T-cell (primary cell): Measurements from ENCODE around the gene KLHL30. TPM values are rescaled to one million over a fixed set of nuclear protein-coding genes. Genes with fewer than 3 reads are reported as not detected.

Experiments used
- ATAC-seq, 4 experiments: fragments of 200-7000 bp in 3 of 4; fragments of 150-1000 bp in 1 of 4; cut with Tn5 transposase; replicated peaks in 1 of 4; 1 replicate in 3 of 4; 2 replicates in 1 of 4; pipeline ENCODE4 v1.10.0; 2021; ENCODE audit warnings: moderate library complexity in 3 of 4, mild to moderate bottlenecking in 2 of 4, moderate number of reproducible peaks in 1 of 4
- CTCF ChIA-PET, 2 donors: fragments of 300-600 bp; sonication (Branson Sonifier 250); formaldehyde crosslinking; loops; one replicate each; lab custom pipeline; 2022; ENCODE audit warnings: antibody characterized with exemption in 2 of 2; lab: Charles Lee
- POLR2A ChIA-PET, 2 donors: fragments of 300-600 bp; sonication (Branson Sonifier 250); formaldehyde crosslinking; loops; one replicate each; lab custom pipeline; 2022; ENCODE audit warnings: antibody characterized with exemption in 2 of 2; lab: Charles Lee
- DNase-seq, 35 experiments: peaks; one replicate each; pipeline versions ENCODE4 v3.0.0 to v3.0.0-alpha.2; 2013 to 2023
- H3K27ac ChIP-seq: one replicate; pipeline ENCODE4 v1.5.1; 2013; ENCODE audit warnings: low read length
- H3K27me3 ChIP-seq, 2 experiments: replicated peaks in 1 of 2; 1 replicate in 1 of 2; 2 replicates in 1 of 2; pipeline versions ENCODE4 v1.6.1 to v1.7.0; 2013; ENCODE audit warnings: low read length in 1 of 2, mixed read lengths in 1 of 2; ENCODE audit not compliant: control insufficient read depth in 2 of 2, insufficient read depth in 2 of 2; ENCODE audit errors: extremely low read depth in 1 of 2
- H3K36me3 ChIP-seq, 2 donors: 1 replicate in 1 of 2; 2 replicates in 1 of 2; pipeline versions ENCODE4 v1.6.1 to v1.7.0; 2013; ENCODE audit warnings: low read length in 1 of 2; ENCODE audit not compliant: control insufficient read depth in 2 of 2, insufficient read depth in 1 of 2; ENCODE audit errors: extremely low read depth in 1 of 2
- H3K4me1 ChIP-seq, 2 experiments: 1 replicate in 1 of 2; 2 replicates in 1 of 2; pipeline versions ENCODE4 v1.6.1 to v1.7.0; 2013; ENCODE audit warnings: low read length in 2 of 2, mixed read lengths in 1 of 2; ENCODE audit not compliant: insufficient read depth in 2 of 2, control insufficient read depth in 1 of 2; ENCODE audit errors: extremely low read depth in 1 of 2
- H3K4me3 ChIP-seq, 2 donors: 1 replicate in 1 of 2; 2 replicates in 1 of 2; pipeline versions ENCODE4 v1.5.1 to v1.7.0; 2013; ENCODE audit warnings: mild to moderate bottlenecking in 2 of 2, low read length in 1 of 2, moderate library complexity in 1 of 2; ENCODE audit not compliant: control insufficient read depth in 1 of 2; ENCODE audit errors: extremely low read depth in 1 of 2
- H3K9me3 ChIP-seq: 2 replicates; pipeline ENCODE4 v1.7.0; 2013
- H3K27ac Mint-ChIP-seq, 2 donors: one replicate each; pipeline ENCODE4 v1.8.0; 2020 to 2021; ENCODE audit warnings: mild to moderate bottlenecking in 2 of 2, mixed read lengths in 2 of 2
- H3K27me3 Mint-ChIP-seq, 2 donors: one replicate each; pipeline ENCODE4 v1.8.0; 2021 to 2022; ENCODE audit warnings: mixed read lengths in 2 of 2
- H3K36me3 Mint-ChIP-seq: one replicate; pipeline ENCODE4 v1.8.0; 2021; ENCODE audit warnings: mixed read lengths
- H3K4me1 Mint-ChIP-seq, 3 donors: one replicate each; pipeline ENCODE4 v1.8.0; 2020 to 2022; ENCODE audit warnings: mixed read lengths in 3 of 3, mild to moderate bottlenecking in 1 of 3
- H3K4me3 Mint-ChIP-seq, 3 donors: one replicate each; pipeline ENCODE4 v1.8.0; 2020 to 2022; ENCODE audit warnings: mild to moderate bottlenecking in 3 of 3, mixed read lengths in 3 of 3, moderate library complexity in 3 of 3
- H3K9me3 Mint-ChIP-seq, 3 donors: one replicate each; pipeline ENCODE4 v1.8.0; 2020 to 2022; ENCODE audit warnings: mixed read lengths in 3 of 3
- WGBS: methylation state at CpG from one replicate; pipeline ENCODE4 v1.1.5; 2013; ENCODE audit warnings: missing lambda C conversion rate; ENCODE audit not compliant: insufficient coverage; 5-methylcytosine and 5-hydroxymethylcytosine counted together
- total RNA-seq, 35 experiments: library from RNA in 6 of 35; stranded (reverse) in 6 of 35; fragments of 120-200 nt in 1 of 35; gene quantifications; one replicate each; pipeline versions ENCODE4 v1.2.1 to v1.2.4 and lab custom pipeline; 2013 to 2026

KLHL30 gene
- total RNA-seq, 5 donors from 2014 or later (not counting 1 experiment from before 2014, with no cell fraction given), result not detected

- Mint-ChIP-seq H3K36me3 (no peaks in the 10 kb centered on the region), H3K4me3 (no peak overlapping the region), H3K4me1 (peaks cover 5 to 19% (median 12%) of the 10 kb centered on the region in 3 donors), H3K27me3 (no peaks in the 10 kb centered on the region), H3K9me3 (peaks cover 0 to 2% (median 0%) of the 10 kb centered on the region in 3 donors), H3K27ac (no peak overlapping the region)
- DNase-seq (no peak), ATAC-seq (no peak)
- 89% methylated on average over 25 of the region's 28 CpGs for WGBS
- H3K27ac ChIP-seq, result no peak overlapping the region
- H3K27me3 ChIP-seq, result peaks cover 0 to 13% of the 10 kb centered on the region in 2 experiments
- ChIA-PET POLR2A (no interaction called here), CTCF (no interaction called here)
- peaks cover 7 to 10% of the 10 kb centered on the region in 2 experiments for H3K4me1 ChIP-seq
- H3K36me3 ChIP-seq, result no peaks in the 10 kb centered on the region
- H3K9me3 ChIP-seq, result no peaks in the 10 kb centered on the region
- H3K4me3 ChIP-seq, result no peak overlapping the region
Measured at GRCh38 chr2:238106698-238107524, 31.6 kb upstream of the KLHL30 start.

- CTCF ChIA-PET, result no interaction called here
- no peak overlapping the region for H3K4me3 ChIP-seq
- peaks cover 7 to 10% of the 10 kb centered on the region in 2 experiments for H3K4me1 ChIP-seq
- no peak overlapping the region for H3K4me3 Mint-ChIP-seq
- H3K27me3 Mint-ChIP-seq, result no peaks in the 10 kb centered on the region
- H3K36me3 ChIP-seq, result no peaks in the 10 kb centered on the region
- ATAC-seq, result no peak
- peaks cover under 1% of the 10 kb centered on the region for H3K36me3 Mint-ChIP-seq
- no peak overlapping the region for H3K27ac ChIP-seq
- peaks cover 0 to 13% of the 10 kb centered on the region in 2 experiments for H3K27me3 ChIP-seq
- peaks cover 6% of the 10 kb centered on the region for H3K9me3 ChIP-seq
- peaks cover 2 to 8% (median 8%) of the 10 kb centered on the region in 3 donors for H3K9me3 Mint-ChIP-seq
- DNase-seq, result peak in 2 of 35 experiments; percentile 13 to 19
- POLR2A ChIA-PET, result no interaction called here
- no peak overlapping the region for H3K27ac Mint-ChIP-seq
- WGBS, result 89% methylated on average over 24 of the region's 28 CpGs
- H3K4me1 Mint-ChIP-seq, result peaks cover 5 to 19% (median 12%) of the 10 kb centered on the region in 3 donors
Measured at GRCh38 chr2:238107525-238108422, 30.7 kb upstream of the KLHL30 start.

GRCh38 chr2:238108423-238109183 is 29.9 kb upstream of the KLHL30 start:
- peaks cover 7% of the 10 kb centered on the region for H3K9me3 ChIP-seq
- Mint-ChIP-seq H3K27me3 (no peaks in the 10 kb centered on the region), H3K4me3 (peak overlapping the region in 1 of 3 donors; percentile 24), H3K9me3 (peaks cover 6 to 15% (median 15%) of the 10 kb centered on the region in 3 donors), H3K4me1 (peaks cover 5 to 19% (median 12%) of the 10 kb centered on the region in 3 donors), H3K36me3 (peaks cover 3% of the 10 kb centered on the region), H3K27ac (no peak overlapping the region)
- H3K36me3 ChIP-seq, result no peaks in the 10 kb centered on the region
- peaks cover 7 to 10% of the 10 kb centered on the region in 2 experiments for H3K4me1 ChIP-seq
- ChIA-PET CTCF (interaction anchor here in 1 of 2 donors (0.6 kb wide), 1 partner anchor 36 kb away, joined by 9 read pairs; no protein-coding TSS in a partner anchor), POLR2A (interaction anchor here in 1 of 2 donors (1.1 kb wide), 1 partner anchor 10 kb away, joined by 16 read pairs; no protein-coding TSS in a partner anchor)
- no peak overlapping the region for H3K27ac ChIP-seq
- WGBS, result 63% methylated on average over 11 of the region's 19 CpGs
- no peak overlapping the region for H3K4me3 ChIP-seq
- H3K27me3 ChIP-seq, result peaks cover 0 to 10% of the 10 kb centered on the region in 2 experiments
- peak in 2 of 4 experiments; percentile 43 to 58 for ATAC-seq
- peak in 6 of 35 experiments; percentile 3 to 18 (median 12) for DNase-seq

- Histone ChIP-seq H3K4me3 (no peak overlapping the region), H3K4me1 (peaks cover 5 to 6% of the 10 kb centered on the region in 2 experiments), H3K9me3 (peaks cover 7% of the 10 kb centered on the region), H3K27me3 (peaks cover 0 to 20% of the 10 kb centered on the region in 2 experiments), H3K27ac (no peak overlapping the region), H3K36me3 (no peaks in the 10 kb centered on the region)
- Mint-ChIP-seq H3K36me3 (peaks cover 3% of the 10 kb centered on the region), H3K4me1 (peaks cover 5 to 8% (median 7%) of the 10 kb centered on the region in 3 donors), H3K9me3 (peaks cover 6 to 15% (median 15%) of the 10 kb centered on the region in 3 donors), H3K4me3 (no peak overlapping the region), H3K27me3 (peaks cover 0 to 6% of the 10 kb centered on the region in 2 donors), H3K27ac (no peak overlapping the region)
- CTCF ChIA-PET, result no interaction called here
- POLR2A ChIA-PET, result no interaction called here
- ATAC-seq (no peak), DNase-seq (no peak)
- WGBS, result 92% methylated on average over 10 of the region's 13 CpGs
Measured at GRCh38 chr2:238113611-238114010, 24.9 kb upstream of the KLHL30 start.

- Mint-ChIP-seq H3K9me3 (peaks cover 6 to 15% (median 15%) of the 10 kb centered on the region in 3 donors), H3K4me3 (no peak overlapping the region), H3K27ac (no peak overlapping the region), H3K27me3 (peaks cover 0 to 11% of the 10 kb centered on the region in 2 donors), H3K36me3 (peaks cover 3% of the 10 kb centered on the region), H3K4me1 (peaks cover 1 to 4% (median 2%) of the 10 kb centered on the region in 3 donors)
- no peak overlapping the region for H3K4me3 ChIP-seq
- H3K36me3 ChIP-seq, result no peaks in the 10 kb centered on the region
- no peak for DNase-seq
- no peaks in the 10 kb centered on the region for H3K4me1 ChIP-seq
- WGBS, result 79% methylated on average over 13 of the region's 16 CpGs
- POLR2A ChIA-PET, result no interaction called here
- H3K27ac ChIP-seq, result no peak overlapping the region
- CTCF ChIA-PET, result no interaction called here
- peaks cover 0 to 19% of the 10 kb centered on the region in 2 experiments for H3K27me3 ChIP-seq
- H3K9me3 ChIP-seq, result peaks cover 7% of the 10 kb centered on the region
- no peak for ATAC-seq
Measured at GRCh38 chr2:238114331-238114841, 24.1 kb upstream of the KLHL30 start.
